ENCODE data around the gene ELL.
A peak's percentile ranks its signal among the peaks of the same experiment; 100 is the strongest.
"Not testable (repeated sequence)": the region's sequence is repeated elsewhere in the genome, so short reads cannot be mapped to it uniquely, and the experiment has no call there.

The ELL gene

GRCh38 chr19:18418029-18418482 is 103.8 kb downstream of the ELL start:
- peak overlapping the region; percentile 84 for H3K27ac ChIP-seq (ENCODE audit: low read length)
- no peak overlapping the region for H3K9ac ChIP-seq (ENCODE audit: low read length in 2 of 2)
- peak overlapping the region in 1 of 2 donors; percentile 76 for H3K4me3 ChIP-seq (ENCODE audit: low read length in 2 of 2)
- no peaks in the 10 kb centered on the region for H3K9me3 ChIP-seq (ENCODE audit: control insufficient read depth in 2 of 2, low read length in 2 of 2)
- H3K36me3 ChIP-seq (ENCODE audit: control insufficient read depth in 2 of 2, insufficient read depth in 2 of 2, low read length in 2 of 2): no peaks in the 10 kb centered on the region
- H3K4me1 ChIP-seq (ENCODE audit: control insufficient read depth, insufficient read depth, low read length): peaks cover 63% of the 10 kb centered on the region
- peaks cover 14 to 33% of the 10 kb centered on the region in 2 donors for H3K27me3 ChIP-seq (ENCODE audit: control insufficient read depth in 1 of 2, insufficient read depth in 2 of 2, low read length in 2 of 2)

- Histone ChIP-seq H3K9me3 (ENCODE audit: control insufficient read depth in 2 of 2, low read length in 2 of 2) (no peaks in the 10 kb centered on the region), H3K9ac (ENCODE audit: low read length in 2 of 2) (peak overlapping the region; percentile 31 to 60), H3K4me3 (ENCODE audit: low read length in 2 of 2) (peak overlapping the region; percentile 55 to 76), H3K36me3 (ENCODE audit: control insufficient read depth in 2 of 2, insufficient read depth in 2 of 2, low read length in 2 of 2) (no peaks in the 10 kb centered on the region), H3K4me1 (ENCODE audit: control insufficient read depth, insufficient read depth, low read length) (peaks cover 63% of the 10 kb centered on the region), H3K27me3 (ENCODE audit: control insufficient read depth in 1 of 2, insufficient read depth in 2 of 2, low read length in 2 of 2) (peaks cover 16 to 33% of the 10 kb centered on the region in 2 donors), H3K27ac (ENCODE audit: low read length) (peak overlapping the region; percentile 84)
Measured at GRCh38 chr19:18417250-18418028, 104.4 kb downstream of the ELL start.

GRCh38 chr19:18416778-18417249 is 105.1 kb downstream of the ELL start:
- Histone ChIP-seq H3K4me1 (ENCODE audit: control insufficient read depth, insufficient read depth, low read length) (peaks cover 63% of the 10 kb centered on the region), H3K27me3 (ENCODE audit: control insufficient read depth in 1 of 2, insufficient read depth in 2 of 2, low read length in 2 of 2) (peaks cover 16 to 33% of the 10 kb centered on the region in 2 donors), H3K4me3 (ENCODE audit: low read length in 2 of 2) (peak overlapping the region; percentile 55 to 64), H3K36me3 (ENCODE audit: control insufficient read depth in 2 of 2, insufficient read depth in 2 of 2, low read length in 2 of 2) (no peaks in the 10 kb centered on the region), H3K9ac (ENCODE audit: low read length in 2 of 2) (peak overlapping the region; percentile 60), H3K9me3 (ENCODE audit: control insufficient read depth in 2 of 2, low read length in 2 of 2) (no peaks in the 10 kb centered on the region), H3K27ac (ENCODE audit: low read length) (peak overlapping the region; percentile 84)

GRCh38 chr19:18415178-18415867 is 106.5 kb downstream of the ELL start:
- H3K36me3 ChIP-seq (ENCODE audit: control insufficient read depth in 2 of 2, insufficient read depth in 2 of 2, low read length in 2 of 2): no peaks in the 10 kb centered on the region
- peak overlapping the region; percentile 20 to 21 for H3K9ac ChIP-seq (ENCODE audit: low read length in 2 of 2)
- peaks cover 16 to 33% of the 10 kb centered on the region in 2 donors for H3K27me3 ChIP-seq (ENCODE audit: control insufficient read depth in 1 of 2, insufficient read depth in 2 of 2, low read length in 2 of 2)
- peaks cover 52% of the 10 kb centered on the region for H3K4me1 ChIP-seq (ENCODE audit: control insufficient read depth, insufficient read depth, low read length)
- peak overlapping the region in 1 of 2 donors; percentile 60 for H3K4me3 ChIP-seq (ENCODE audit: low read length in 2 of 2)
- H3K27ac ChIP-seq (ENCODE audit: low read length): peak overlapping the region; percentile 84
- no peaks in the 10 kb centered on the region for H3K9me3 ChIP-seq (ENCODE audit: control insufficient read depth in 2 of 2, low read length in 2 of 2)

GRCh38 chr19:18414504-18415177 is 107.2 kb downstream of the ELL start:
- peaks cover 45% of the 10 kb centered on the region for H3K4me1 ChIP-seq (ENCODE audit: control insufficient read depth, insufficient read depth, low read length)
- H3K27ac ChIP-seq (ENCODE audit: low read length): peak overlapping the region; percentile 84
- no peaks in the 10 kb centered on the region for H3K36me3 ChIP-seq (ENCODE audit: control insufficient read depth in 2 of 2, insufficient read depth in 2 of 2, low read length in 2 of 2)
- peak overlapping the region in 1 of 2 donors; percentile 20 for H3K9ac ChIP-seq (ENCODE audit: low read length in 2 of 2)
- peak overlapping the region in 1 of 2 donors; percentile 60 for H3K4me3 ChIP-seq (ENCODE audit: low read length in 2 of 2)
- H3K27me3 ChIP-seq (ENCODE audit: control insufficient read depth in 1 of 2, insufficient read depth in 2 of 2, low read length in 2 of 2): peaks cover 16 to 33% of the 10 kb centered on the region in 2 donors
- no peaks in the 10 kb centered on the region for H3K9me3 ChIP-seq (ENCODE audit: control insufficient read depth in 2 of 2, low read length in 2 of 2)

DNA sequence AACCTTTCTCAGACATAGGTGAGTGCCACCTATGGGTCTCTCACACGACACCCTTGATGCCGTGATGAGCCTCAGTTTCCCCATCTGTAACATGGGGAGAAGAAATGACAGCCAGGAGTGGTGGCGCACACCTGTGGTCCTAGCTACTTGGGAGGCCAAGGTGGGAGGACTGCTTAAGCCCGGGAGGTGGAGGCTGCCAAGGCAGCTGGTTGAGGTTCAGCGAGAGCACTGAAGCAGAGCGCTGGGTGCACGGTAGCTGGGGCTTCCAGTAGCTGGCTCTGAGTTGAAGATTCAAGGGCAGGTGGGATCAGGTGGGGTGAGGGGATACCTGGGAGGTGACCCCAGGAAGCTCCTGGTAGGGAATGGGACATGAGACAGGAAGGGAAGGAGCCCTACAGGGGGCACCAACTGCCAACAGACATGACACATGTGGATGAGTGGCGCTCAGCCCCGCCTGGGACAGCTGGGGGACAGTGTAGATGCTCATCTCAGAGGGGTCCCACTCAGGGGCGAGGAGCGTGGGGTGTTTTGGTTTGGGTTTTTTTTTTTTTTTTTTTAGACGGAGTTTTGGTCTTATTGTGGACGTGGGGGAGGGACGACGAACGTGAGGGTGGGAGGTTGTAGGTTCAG is 109.1 kb downstream of the ELL start:
- Histone ChIP-seq H3K27ac (ENCODE audit: low read length) (no peak overlapping the region), H3K36me3 (ENCODE audit: control insufficient read depth in 2 of 2, insufficient read depth in 2 of 2, low read length in 2 of 2) (no peaks in the 10 kb centered on the region), H3K9ac (ENCODE audit: low read length in 2 of 2) (no peak overlapping the region), H3K27me3 (ENCODE audit: control insufficient read depth in 1 of 2, insufficient read depth in 2 of 2, low read length in 2 of 2) (peaks cover 9 to 23% of the 10 kb centered on the region in 2 donors), H3K9me3 (ENCODE audit: control insufficient read depth in 2 of 2, low read length in 2 of 2) (no peaks in the 10 kb centered on the region), H3K4me3 (ENCODE audit: low read length in 2 of 2) (no peak overlapping the region), H3K4me1 (ENCODE audit: control insufficient read depth, insufficient read depth, low read length) (peaks cover 33% of the 10 kb centered on the region)

- Histone ChIP-seq H3K4me1 (ENCODE audit: control insufficient read depth, insufficient read depth, low read length) (no peaks in the 10 kb centered on the region), H3K9me3 (ENCODE audit: control insufficient read depth in 2 of 2, low read length in 2 of 2) (no peaks in the 10 kb centered on the region), H3K27ac (ENCODE audit: low read length) (no peak overlapping the region), H3K27me3 (ENCODE audit: control insufficient read depth in 1 of 2, insufficient read depth in 2 of 2, low read length in 2 of 2) (peaks cover 0 to 2% of the 10 kb centered on the region in 2 donors), H3K4me3 (ENCODE audit: low read length in 2 of 2) (no peak overlapping the region), H3K9ac (ENCODE audit: low read length in 2 of 2) (no peak overlapping the region), H3K36me3 (ENCODE audit: control insufficient read depth in 2 of 2, insufficient read depth in 2 of 2, low read length in 2 of 2) (no peaks in the 10 kb centered on the region)
Measured at GRCh38 chr19:18408053-18408476, 113.8 kb downstream of the ELL start.

DNA sequence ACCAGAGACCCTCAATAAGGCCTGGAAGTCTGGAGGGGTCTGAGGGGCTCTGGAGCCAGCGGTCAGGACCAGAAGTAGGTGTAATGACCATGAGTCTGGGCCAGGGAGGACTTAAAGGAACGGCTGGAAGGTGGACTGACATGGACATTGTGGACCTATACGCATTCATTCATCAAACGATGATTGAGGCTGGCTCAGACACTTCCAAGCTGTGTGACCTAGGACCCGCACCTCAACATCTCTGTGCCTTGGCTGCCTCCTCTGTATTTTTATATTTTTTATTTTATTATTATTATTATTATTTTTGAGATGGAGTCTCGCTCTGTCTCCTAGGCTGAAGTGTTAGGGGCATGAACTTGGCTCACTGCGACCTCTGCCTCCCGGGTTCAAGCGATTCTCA is 115.1 kb downstream of the ELL start:
- H3K9ac ChIP-seq (ENCODE audit: low read length in 2 of 2): no peak overlapping the region
- no peak overlapping the region for H3K27ac ChIP-seq (ENCODE audit: low read length)
- H3K27me3 ChIP-seq (ENCODE audit: control insufficient read depth in 1 of 2, insufficient read depth in 2 of 2, low read length in 2 of 2): no peaks in the 10 kb centered on the region
- H3K9me3 ChIP-seq (ENCODE audit: control insufficient read depth in 2 of 2, low read length in 2 of 2): no peaks in the 10 kb centered on the region
- no peak overlapping the region for H3K4me3 ChIP-seq (ENCODE audit: low read length in 2 of 2)
- no peaks in the 10 kb centered on the region for H3K36me3 ChIP-seq (ENCODE audit: control insufficient read depth in 2 of 2, insufficient read depth in 2 of 2, low read length in 2 of 2)
- no peaks in the 10 kb centered on the region for H3K4me1 ChIP-seq (ENCODE audit: control insufficient read depth, insufficient read depth, low read length)

- not testable (repeated sequence) for H3K27ac ChIP-seq (ENCODE audit: low read length); H3K9me3 ChIP-seq (ENCODE audit: control insufficient read depth in 2 of 2, low read length in 2 of 2); H3K4me3 ChIP-seq (ENCODE audit: low read length in 2 of 2); H3K27me3 ChIP-seq (ENCODE audit: control insufficient read depth in 1 of 2, insufficient read depth in 2 of 2, low read length in 2 of 2); H3K36me3 ChIP-seq (ENCODE audit: control insufficient read depth in 2 of 2, insufficient read depth in 2 of 2, low read length in 2 of 2); H3K9ac ChIP-seq (ENCODE audit: low read length in 2 of 2); H3K4me1 ChIP-seq (ENCODE audit: control insufficient read depth, insufficient read depth, low read length)
Measured at GRCh38 chr19:18405754-18406153, 116.1 kb downstream of the ELL start.
